Erythroblast (primary cell): ENCODE measurements around the gene RASSF9.

ENCODE experiments used
- GATA1 ChIP-seq: IDR thresholded peaks from 2 replicates; pipeline ENCODE4 v1.6.1; 2011; ENCODE audit warnings: low read depth, mild to moderate bottlenecking, control low read depth, low read length, moderate library complexity
- POLR2A ChIP-seq: IDR thresholded peaks from 2 replicates; pipeline ENCODE4 v1.6.1; 2011; ENCODE audit warnings: mild to moderate bottlenecking, low read length

GRCh38 chr12:85765453-85765869 is 70.7 kb downstream of the RASSF9 start:
- no peak for TF ChIP-seq GATA1
- no peak for TF ChIP-seq POLR2A
